ENCODE results near the gene LGI4.

Gene LGI4

GRCh38 chr19:35081201-35081600, 53.7 kb downstream of the LGI4 start:
- TF ChIP-seq TSHZ2 (CRISPR knock-in tag; IDR thresholded peaks at IDR 0.05) (no peak), OSR1 (CRISPR knock-in tag; IDR thresholded peaks at IDR 0.05) (no peak), SNAI2 (CRISPR knock-in tag; IDR thresholded peaks at IDR 0.05) (no peak), PPARA (CRISPR knock-in tag; IDR thresholded peaks at IDR 0.05; ENCODE audit: borderline replicate concordance) (no peak), CSRNP3 (CRISPR knock-in tag; IDR thresholded peaks at IDR 0.05) (no peak), CREB5 (CRISPR knock-in tag; IDR thresholded peaks at IDR 0.05; ENCODE audit: low read depth) (no peak)
- ATAC-seq = no peak

GRCh38 chr19:35080613-35081170, 54.2 kb downstream of the LGI4 start:
- TF ChIP-seq CREB5 (CRISPR knock-in tag; IDR thresholded peaks at IDR 0.05; ENCODE audit: low read depth) (no peak), CSDC2 (CRISPR knock-in tag; IDR thresholded peaks at IDR 0.05) (no peak), TOX (CRISPR knock-in tag; IDR thresholded peaks at IDR 0.05; ENCODE audit: borderline replicate concordance) (no peak), POU6F1 (CRISPR knock-in tag; IDR thresholded peaks at IDR 0.05; ENCODE audit: borderline replicate concordance, low read depth) (no peak), TSHZ2 (CRISPR knock-in tag; IDR thresholded peaks at IDR 0.05) (no peak), OSR1 (CRISPR knock-in tag; IDR thresholded peaks at IDR 0.05) (no peak), ZFP3 (CRISPR knock-in tag; IDR thresholded peaks at IDR 0.05) (no peak), TCF4 (CRISPR knock-in tag; IDR thresholded peaks at IDR 0.05; ENCODE audit: borderline replicate concordance) (no peak), PPARA (CRISPR knock-in tag; IDR thresholded peaks at IDR 0.05; ENCODE audit: borderline replicate concordance) (no peak), RARB (CRISPR knock-in tag; IDR thresholded peaks at IDR 0.05) (no peak), PATZ1 (CRISPR knock-in tag; IDR thresholded peaks at IDR 0.05; ENCODE audit: borderline replicate concordance) (no peak), ISL1 (CRISPR knock-in tag; IDR thresholded peaks at IDR 0.05) (no peak), ZNF565 (CRISPR knock-in tag; conservative IDR thresholded peaks at IDR 0.05; ENCODE audit: low read depth) (no peak), ZFP30 (CRISPR knock-in tag; IDR thresholded peaks at IDR 0.05) (no peak), ZNF70 (CRISPR knock-in tag; IDR thresholded peaks at IDR 0.05) (no peak)
- ATAC-seq = no peak
